ENCODE measurements around the gene ENTPD8.
"Not testable (repeated sequence)": the region's sequence is repeated elsewhere in the genome, so short reads cannot be mapped to it uniquely, and the experiment has no call there.

Gene ENTPD8

DNA sequence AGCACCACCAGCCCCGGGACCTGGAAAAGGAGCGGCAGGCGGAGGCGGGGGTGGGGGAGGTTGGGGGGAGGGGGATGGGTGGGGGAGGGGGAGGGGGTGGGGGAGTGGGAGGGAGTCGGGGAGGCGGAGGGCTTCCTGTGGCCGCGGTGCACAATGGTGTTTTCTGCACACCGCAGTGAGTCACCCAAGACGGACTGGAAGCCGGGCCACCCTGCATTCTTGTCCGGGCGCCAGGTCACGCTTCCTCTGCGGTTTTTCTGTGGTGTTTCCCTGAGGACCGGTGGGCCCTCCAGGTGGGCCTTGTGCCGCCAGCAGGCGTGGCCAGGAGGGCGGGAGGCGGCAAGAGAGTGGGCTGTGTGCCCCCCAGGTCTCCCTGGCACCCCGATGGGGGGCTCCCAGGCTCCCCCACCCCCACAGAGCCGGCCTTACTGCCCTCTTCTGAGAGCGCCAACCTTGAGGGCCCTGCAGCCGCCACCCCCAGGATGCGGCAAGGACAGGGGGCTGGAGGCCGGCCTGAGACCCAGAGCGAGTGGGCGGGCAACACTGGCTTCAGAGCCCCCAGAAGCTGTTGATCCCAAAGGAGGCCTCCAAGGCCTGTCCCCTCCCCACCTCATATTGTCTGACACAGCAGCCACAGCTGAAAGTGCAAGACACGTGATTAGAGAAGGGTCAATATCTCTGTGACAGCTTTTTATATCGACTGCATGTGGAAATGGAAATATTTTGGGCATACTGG lies 29.3 kb downstream of the ENTPD8 start:
- DNase-seq (ENCODE audit: low read depth): no peak

DNA sequence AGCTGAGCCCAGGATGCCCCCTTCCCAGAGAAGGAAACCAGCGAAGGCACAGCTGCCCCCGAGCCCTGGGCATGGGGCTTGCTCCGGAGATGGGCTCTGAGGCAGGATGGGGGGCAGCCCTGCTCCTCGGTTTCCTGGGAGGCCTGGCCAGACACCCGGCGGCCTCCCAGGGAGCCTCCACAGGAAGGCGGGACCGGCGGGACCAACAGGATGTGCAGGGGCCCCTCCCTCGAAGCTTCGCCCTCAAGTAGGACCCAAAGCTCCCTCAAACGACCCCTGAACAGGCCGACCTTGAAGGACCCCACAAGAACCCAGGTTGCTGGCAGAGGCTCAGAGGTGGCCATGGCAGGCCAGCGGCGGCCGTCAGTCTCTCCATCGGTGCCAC lies 29.9 kb downstream of the ENTPD8 start:
- no peak for DNase-seq (ENCODE audit: low read depth)

DNA sequence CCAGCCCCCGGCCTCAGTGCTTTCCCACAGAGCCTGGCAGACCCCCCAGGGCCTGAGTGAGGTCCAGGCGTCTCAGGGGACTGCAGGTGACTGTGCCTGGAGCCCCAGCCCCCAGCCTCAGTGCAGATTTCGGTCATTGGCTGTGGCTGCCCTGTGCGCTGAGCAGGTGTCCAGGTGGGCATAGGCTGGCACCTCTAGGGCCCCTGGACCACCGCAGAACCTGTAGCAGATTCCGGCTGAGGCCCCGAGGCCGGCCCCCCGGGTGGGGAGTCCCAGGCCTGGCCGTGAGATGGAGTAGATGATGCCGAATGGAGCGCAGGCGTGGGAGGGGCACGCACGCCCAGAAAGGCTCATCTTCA lies 30.3 kb downstream of the ENTPD8 start:
- no peak for DNase-seq (ENCODE audit: low read depth)

DNA sequence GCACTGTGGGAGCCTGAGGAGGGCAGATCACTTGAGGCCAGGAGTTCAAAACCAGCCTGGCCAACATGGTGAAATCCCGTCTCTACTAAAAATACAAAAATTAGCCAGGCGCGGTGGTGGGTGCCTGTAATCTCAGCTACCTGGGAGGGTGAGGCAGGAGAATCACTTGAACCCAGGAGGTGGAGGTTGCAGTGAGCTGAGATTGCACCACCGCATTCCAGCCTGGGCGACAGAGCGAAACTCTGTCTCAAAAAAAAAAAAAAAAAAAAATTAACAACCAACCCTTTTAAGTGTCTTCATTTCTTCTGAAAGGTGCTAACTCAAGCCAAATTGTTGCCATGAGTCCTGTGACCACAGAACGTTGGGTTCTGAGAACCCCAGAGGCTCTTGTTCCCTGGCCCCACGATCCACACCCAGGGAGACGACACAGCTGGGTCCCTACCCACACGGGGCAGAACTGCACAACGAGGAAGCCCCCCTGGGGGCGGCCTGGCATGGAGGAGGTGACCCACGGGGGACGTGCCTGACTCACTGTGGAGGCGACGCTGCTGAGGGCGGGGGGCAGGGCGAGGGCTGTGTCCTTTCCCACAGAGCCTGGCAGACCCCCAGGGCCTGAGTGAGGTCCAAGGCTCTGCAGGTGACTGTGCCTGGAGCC lies 30.8 kb downstream of the ENTPD8 start:
- not testable (repeated sequence) for DNase-seq (ENCODE audit: low read depth)

DNA sequence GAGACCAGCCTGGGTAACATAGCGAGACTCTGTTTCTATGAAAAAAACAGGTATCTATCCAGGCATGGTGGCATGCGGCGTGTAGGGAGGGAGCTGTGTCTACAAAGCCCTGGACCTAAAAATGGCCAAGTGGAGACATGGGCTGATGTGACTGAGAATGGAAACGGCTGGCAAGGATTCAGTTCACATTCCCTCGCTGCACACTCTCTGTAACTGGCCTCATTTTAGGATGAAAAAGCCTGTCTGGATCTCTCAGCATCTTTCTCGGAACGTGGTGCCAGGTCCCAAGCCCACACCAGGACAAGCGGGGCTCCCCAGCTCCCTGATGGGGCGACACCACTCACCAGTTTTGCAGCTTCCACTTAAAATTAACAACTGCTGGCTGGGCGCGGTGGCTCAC lies 31.6 kb downstream of the ENTPD8 start:
- DNase-seq (ENCODE audit: low read depth): no peak

DNA sequence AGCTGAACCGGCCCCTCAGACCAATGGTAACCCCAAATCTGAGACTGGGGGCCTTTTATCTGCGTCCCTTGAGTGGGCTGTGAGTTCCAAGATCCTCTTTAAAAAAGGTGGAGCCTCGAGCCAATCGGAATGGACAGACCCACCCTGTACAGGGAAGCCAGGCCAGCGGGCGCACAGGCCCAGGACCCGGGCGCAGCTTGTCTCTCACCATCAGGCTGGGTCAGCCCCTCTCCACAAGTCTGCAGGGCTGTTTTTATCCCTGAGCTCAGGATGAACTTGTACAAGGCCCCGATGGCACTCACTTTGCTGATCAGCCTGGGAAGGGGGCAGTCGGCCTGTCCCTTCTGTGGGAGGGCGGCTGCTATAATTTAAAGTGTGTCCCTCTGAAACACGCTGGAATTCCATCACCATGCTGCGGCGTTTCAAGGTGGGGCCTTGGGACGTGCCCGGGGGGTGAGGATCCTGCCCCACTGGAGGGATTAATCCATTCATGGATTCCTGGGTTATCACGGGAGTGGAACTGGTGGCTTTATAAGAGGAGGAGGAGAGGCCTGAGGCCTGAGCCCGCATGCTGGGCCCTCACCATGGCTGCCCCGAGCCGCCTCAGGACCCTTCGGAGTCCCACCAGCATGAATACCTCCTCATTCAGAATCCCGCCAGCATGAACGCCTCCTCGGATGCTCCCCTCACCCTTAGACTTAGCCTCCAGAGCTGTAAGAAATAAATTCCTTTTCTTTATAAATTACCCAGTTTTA lies 32.3 kb downstream of the ENTPD8 start:
- DNase-seq (ENCODE audit: low read depth): no peak

DNA sequence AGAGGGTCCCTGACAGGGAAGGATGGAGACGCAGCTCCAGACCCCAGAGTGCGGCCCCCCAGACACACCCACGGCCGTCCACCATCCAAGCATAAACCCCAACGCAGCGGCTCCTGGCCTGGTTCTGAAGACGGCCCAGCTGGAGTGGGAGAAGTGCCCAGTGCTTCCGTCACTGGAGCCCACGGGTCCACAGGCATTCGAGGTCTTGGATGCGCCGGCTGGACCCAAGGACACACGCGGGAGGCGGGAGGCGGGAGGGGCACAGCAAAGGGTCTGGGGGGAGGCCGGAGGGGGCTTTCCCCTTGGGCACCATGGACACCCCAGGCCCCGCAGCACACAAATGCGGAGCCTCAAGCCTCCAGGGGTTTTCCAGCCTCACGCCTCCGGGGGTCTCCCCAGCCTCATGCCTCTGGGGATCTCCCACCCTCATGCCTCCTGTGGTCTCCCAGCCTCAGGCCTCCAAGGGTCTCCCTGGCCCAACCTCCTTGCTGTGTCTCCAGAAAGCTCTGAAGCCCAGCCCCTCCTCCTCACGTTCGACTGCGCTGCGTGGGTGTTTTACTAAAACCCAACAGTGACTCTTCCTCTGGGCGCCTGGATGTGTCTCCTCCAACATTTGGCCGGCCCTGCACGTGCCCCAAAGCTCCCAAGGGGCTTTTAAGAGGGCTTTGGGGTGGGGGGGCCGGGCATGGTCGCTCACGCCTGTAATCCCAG lies 33.4 kb downstream of the ENTPD8 start:
- DNase-seq (ENCODE audit: low read depth): no peak

DNA sequence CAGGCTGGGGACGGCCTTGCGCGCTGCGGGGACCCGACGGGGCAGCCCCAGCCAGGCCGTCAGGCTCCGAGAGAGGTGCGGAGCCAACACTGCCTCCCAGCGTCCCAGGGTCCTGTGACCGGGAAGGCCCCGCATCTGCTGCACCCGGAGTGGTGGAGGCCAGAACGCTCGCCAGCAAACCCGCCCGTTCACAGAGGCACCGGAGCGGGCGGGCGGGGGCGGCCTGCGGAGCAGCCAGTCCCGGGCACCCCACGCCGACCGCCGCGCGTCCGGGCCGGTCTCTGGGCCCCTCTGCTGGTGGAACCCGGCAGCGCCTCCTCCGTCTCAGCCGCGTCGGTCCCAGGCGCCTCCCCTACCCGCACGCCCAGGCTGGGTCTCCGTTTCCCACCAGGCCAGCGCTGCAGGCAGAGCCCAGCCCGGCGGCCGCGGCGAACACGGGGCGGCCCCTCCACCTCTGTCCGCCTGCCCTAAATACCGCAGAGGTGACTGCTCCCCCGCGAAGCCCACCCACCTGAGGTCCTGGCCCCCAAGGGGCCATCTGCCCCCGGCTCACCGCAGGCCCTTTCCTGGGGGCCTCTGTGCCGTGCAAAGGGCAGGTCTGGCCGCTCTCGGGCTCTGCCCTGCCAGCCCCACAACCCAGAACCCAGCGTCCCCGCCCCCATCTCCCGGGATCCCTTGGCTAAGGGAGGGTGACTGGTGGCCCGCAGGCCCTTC lies 34.1 kb downstream of the ENTPD8 start:
- no peak for DNase-seq (ENCODE audit: low read depth)

DNA sequence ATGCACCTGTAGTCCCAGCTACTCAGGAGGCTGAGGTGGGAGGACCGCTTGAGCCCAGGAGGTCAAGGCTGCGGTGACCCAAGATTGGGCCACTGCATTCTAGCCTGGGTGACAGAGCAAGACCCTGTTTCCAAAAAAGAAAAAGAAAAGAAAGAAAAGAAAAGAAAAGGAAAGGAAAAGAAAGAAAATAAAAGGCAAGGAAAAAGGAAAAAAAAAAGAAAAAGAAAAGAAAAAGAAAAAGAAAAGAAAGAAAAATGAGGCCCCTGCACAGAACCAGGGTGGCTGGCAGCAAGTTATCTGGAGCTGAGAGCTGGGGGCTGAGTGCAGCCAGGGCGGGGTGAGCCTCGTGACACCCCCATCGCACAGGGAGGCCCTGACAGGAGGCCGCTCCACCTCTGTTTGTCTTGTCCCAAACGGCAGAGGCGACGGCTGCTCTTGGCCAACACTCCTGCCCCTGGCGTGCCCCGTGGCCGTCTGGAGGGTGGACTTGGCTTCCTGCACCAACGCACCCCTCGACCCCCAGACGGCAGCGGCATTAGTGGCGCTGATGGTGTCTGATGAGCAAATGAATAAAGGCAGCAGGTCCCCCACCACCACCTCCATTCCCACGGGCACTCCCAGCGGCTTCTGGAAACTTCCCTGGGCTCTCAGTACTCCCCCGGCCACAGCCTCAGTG lies 34.9 kb downstream of the ENTPD8 start:
- no peak for DNase-seq (ENCODE audit: low read depth)

DNA sequence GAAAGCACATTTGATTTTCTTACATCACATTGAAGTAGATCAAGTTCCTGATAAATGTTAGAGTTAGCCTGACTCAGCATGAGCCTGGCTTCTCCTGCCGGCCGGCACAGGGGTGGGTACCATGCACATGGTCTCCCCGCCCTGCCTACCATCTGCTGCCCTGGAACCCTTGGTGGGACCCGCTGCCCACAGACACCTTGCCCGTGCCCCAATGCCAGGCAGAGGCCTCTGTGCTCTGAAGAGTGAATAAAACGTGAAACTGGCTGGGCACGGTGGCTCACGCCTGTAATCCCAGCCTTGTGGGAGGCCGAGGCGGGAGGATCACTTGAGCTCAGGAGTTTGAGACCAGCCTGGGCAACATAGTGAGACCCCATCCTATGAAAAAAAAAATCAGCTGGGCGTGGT lies 35.5 kb downstream of the ENTPD8 start:
- no peak for DNase-seq (ENCODE audit: low read depth)

DNA sequence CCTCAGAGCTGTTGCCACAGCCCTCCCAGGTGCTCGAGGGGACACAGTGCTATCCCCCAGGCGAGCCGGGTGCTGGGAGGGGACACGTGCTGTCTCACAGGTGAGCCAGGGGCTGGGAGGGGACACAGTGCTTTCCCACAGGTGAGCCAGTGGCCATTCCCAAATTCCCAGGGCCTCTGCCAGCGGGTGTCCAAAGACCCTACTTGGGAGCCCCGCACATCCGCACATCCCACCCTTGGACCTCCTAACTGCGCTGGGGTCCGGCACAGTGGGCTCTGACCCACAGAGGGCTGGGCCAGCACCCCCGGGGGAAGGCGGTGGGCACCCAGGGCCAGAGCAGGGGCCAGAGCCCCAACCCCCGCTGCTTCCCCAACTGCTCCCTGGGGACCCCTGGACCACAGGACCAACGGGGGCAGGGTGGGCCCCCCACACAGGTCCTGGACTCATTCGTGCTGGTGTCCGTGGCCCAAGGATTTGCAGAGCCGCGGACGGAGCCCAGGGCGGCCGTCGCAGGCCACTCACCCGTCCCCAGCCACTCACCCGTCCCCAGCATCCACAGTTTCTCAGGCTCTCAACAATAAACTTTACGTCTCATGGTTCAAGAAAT lies 36.1 kb downstream of the ENTPD8 start:
- DNase-seq (ENCODE audit: low read depth): no peak

DNA sequence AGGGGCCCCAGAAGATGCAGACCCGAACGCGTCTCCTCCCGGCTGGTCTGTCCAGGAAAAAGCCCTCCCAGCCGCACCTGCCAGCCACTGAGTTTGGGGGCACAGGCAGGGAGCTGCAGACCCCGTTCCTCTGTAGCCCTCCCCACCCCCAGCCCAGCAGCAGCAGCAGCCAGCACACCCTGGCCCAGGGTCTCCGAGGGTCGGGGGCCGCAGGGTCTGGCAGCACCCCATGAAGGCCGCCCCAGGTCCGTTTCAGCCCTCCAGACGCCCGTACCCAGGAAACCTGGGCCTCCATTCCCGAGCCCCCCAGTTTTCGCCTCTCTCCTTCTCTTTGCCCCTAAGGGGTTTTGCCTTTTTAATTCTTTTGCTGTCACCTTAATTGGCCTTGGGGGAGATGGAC lies 37.9 kb downstream of the ENTPD8 start:
- no peak for DNase-seq (ENCODE audit: low read depth)

DNA sequence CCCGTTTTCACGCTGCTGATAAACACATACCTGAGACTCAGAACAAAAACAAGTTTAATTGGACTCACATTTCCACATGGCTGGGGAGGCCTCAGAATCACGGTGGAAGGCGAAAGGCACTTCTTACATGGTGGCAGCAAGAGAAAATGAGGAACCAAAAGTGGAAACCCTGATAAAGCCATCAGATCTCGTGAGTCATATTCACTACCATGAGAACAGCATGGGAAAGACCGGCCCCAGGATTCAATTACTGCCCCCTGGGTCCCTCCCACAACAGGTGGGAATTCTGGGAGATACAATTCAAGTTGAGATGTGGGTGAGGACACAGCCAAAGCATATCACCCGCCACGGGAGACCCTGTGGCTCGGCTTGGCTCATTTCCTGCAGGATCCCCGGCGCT lies 38.4 kb downstream of the ENTPD8 start:
- no peak for DNase-seq (ENCODE audit: low read depth)

DNA sequence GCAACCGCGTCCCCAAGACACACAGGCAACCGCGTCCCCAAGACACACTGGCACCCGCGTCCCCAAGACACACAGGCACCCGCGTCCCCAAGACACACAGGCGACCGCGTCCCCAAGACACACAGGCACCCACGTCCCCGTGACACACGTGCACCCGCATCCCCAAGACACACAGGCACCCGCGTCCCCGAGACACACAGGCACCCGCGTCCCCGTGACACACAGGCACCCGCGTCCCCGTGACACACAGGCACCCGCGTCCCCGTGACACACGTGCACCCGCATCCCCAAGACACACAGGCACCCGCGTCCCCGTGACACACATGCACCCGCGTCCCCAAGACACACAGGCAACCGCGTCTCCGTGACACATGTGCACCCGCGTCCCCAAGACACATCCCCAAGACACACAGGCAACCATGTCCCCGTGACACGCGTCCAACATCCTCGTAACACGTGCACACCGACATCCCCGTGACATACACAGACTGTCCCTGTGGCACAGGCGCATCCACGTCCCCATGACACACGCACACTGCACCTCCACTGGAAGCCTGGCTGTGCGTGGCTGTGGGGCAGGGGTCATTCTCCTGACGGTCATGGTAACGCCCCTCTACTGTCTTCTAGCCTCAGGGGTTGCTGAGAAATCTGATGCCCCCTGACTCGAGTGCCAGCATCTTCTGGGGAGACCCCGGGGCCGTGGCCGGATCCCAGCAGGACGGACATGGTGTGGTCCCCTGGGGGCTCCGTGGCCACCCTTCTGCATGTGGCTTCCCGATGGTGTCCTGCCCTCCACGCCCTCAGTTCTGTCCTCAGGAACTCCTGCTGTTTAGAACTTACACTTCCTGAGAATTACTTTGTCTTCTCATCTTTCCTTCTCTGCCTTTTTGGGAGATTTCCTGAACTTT lies 42.3 kb downstream of the ENTPD8 start:
- no peak for DNase-seq (ENCODE audit: low read depth)

DNA sequence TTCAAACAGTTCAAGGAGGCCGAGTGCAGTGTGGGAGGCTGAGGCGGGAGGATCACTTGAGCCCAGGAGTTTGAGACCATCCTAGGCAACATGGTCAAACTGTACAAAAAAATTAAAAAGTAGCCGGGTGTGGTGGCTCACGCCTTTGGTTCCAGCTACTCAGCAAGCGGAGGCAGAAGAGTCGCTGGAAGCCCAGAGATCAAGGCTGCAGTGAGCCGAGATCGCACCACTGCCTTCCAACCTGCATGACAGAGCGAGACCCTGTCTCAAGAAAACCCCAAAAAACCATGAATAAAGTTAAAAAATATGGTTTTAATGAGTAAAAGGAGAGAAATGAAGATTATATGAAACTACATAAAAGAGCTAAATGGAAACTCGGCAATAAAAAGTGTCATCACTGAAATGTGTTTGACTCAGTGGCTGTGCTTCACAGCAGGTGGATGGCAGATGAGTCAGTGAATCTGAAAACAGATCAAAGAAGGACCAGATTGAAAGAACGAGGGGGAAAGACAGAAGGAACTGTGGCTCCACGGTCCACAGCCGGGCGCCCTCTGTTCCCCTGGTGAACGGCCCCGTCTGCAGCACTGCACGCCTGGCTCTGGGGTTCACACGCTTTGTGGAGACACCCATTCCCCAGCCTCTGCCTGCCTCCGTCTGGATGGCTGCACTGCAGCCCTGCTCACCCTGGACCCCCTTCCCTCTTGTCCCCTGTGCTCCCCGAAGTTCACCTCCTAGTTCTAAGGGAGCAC lies 43.3 kb downstream of the ENTPD8 start:
- no peak for DNase-seq (ENCODE audit: low read depth)

DNA sequence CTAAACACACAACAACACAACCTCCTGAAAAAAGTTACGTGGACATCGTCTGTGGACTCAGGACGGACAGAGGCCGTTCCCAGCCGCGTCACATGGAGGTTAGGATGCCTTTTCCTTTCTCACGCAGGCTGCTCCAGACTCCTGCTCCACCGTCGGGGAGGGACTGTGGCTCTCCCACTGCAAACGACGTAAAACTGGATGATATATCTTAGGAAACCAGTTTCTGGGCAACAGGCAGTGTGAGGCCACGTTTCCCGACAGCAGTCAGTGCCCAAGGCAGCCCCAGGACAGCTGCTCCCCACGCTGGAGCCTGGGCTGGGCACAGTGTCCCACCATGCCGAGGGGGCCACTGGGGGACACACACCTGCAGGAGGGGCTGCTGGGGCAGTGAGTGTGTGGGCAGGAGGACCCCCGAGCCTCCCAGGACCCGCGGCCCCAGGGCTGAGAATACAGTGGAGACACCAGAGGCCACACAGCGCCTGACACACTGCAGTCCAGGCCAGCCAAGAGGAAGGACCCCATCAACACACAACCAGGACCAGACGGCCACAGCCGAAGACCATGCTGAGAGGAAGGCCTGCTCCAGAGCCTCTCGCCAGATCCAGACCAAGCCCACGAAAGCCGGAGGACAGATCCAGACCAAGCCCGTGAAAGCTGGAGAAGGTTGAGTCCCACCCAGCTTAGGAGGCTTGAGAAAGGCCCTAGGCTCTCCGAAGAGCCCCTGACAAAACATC lies 44.4 kb downstream of the ENTPD8 start:
- no peak for DNase-seq (ENCODE audit: low read depth)

DNA sequence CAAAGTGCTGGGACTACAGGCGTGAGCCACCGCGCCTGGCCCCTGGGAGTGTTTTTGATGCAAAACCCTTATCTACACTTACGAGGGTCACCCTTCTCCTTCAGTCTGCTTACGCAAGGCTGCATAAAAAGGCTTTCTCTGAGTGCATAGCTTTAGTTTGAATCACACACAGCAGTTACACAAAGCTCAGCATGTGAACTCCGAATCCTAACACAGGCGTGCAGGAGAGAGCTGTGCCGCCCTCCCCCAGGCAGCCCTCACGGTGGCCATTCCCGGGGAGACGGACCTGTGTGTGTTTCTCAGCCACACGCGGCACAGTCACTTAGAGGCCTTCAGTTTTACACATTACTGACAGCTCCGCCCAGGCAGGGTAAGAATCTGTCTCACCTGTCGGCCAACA lies 44.9 kb downstream of the ENTPD8 start:
- no peak for DNase-seq (ENCODE audit: low read depth)

DNA sequence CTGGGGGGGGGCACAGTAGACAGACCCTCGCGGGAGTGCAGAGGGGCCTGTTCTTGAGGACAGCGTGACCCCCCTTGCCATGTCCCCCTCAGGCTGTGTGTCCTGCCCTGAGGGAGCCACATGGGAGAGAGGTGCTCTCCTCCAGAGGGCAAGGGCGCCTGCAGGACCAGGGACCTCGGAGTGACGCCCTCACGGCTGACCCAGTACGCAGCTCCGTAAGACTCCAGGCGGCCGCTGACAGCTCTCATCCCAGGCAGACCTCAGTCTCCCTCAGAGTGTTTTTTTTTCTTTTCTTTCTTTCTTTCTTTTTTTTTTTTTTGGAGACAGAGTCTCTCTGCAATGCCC lies 45.5 kb downstream of the ENTPD8 start:
- DNase-seq (ENCODE audit: low read depth): no peak

All from GM04503 (cell line).